Mucosa of stomach (tissue), 1 donor: ENCODE measurements around the gene TJP2.

ENCODE experiments used
- H3K27me3 ChIP-seq: one replicate; pipeline ENCODE4 v1.7.0; 2013; ENCODE audit warnings: mild to moderate bottlenecking, low read length; ENCODE audit not compliant: control insufficient read depth, insufficient read depth
- H3K36me3 ChIP-seq: one replicate; pipeline ENCODE4 v1.7.0; 2013; ENCODE audit warnings: low read length; ENCODE audit not compliant: control insufficient read depth, insufficient read depth
- H3K4me1 ChIP-seq: one replicate; pipeline ENCODE4 v1.7.0; 2013; ENCODE audit warnings: mild to moderate bottlenecking, low read length; ENCODE audit not compliant: control insufficient read depth, insufficient read depth
- H3K4me3 ChIP-seq: one replicate; pipeline ENCODE4 v1.7.0; 2013; ENCODE audit warnings: low read length
- H3K9ac ChIP-seq: one replicate; pipeline ENCODE4 v1.7.0; 2013; ENCODE audit warnings: mild to moderate bottlenecking, low read length, moderate library complexity
- H3K9me3 ChIP-seq: one replicate; pipeline ENCODE4 v1.7.0; 2013; ENCODE audit warnings: mild to moderate bottlenecking, low read length, moderate library complexity; ENCODE audit not compliant: control insufficient read depth
- donor health status: Pancreatic carcinoma.

Gene TJP2

DNA sequence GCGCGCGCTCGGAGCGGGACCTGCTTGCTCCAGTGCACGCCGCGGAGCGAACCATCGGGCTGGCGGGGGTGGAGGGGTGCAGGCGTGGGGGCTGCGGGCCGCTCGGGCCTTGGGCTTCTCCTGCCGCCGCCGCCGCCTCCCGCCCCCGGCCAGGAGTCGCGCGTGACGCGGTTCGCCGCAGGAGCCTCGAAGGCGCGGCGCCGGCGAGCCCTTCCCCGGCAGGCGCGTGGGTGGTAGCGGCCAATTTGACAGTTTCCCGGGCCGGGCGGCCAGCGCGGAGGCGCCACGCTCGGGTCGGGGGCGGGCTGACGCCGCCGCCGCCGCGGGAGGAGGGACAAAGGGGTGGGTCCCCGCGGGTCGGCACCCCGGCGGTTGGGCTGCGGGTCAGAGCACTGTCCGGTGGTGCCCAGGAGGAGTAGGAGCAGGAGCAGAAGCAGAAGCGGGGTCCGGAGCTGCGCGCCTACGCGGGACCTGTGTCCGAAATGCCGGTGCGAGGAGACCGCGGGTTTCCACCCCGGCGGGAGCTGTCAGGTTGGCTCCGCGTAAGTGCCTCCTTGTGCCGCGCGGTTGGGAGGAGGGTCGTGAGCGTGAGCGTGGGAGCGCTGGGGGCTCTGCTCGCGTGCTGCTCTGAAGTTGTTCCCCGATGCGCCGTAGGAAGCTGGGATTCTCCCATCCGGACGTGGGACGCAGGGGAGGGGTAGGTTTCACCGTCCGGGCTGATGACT, at the start of gene TJP2:
Gene TJP2 (plus strand): TSS at position 387 of the 725 bp plus-strand sequence. CDS start 96 bp downstream, at position 483.
- no peaks in the 10 kb centered on the region for H3K36me3 ChIP-seq
- H3K9ac ChIP-seq = no peak within 1 kb of the TSS
- H3K4me1 ChIP-seq = peaks cover 56% of the 10 kb centered on the region
- H3K27me3 ChIP-seq = no peaks in the 10 kb centered on the region
- no peak within 1 kb of the TSS for H3K4me3 ChIP-seq
- no peaks in the 10 kb centered on the region for H3K9me3 ChIP-seq

DNA sequence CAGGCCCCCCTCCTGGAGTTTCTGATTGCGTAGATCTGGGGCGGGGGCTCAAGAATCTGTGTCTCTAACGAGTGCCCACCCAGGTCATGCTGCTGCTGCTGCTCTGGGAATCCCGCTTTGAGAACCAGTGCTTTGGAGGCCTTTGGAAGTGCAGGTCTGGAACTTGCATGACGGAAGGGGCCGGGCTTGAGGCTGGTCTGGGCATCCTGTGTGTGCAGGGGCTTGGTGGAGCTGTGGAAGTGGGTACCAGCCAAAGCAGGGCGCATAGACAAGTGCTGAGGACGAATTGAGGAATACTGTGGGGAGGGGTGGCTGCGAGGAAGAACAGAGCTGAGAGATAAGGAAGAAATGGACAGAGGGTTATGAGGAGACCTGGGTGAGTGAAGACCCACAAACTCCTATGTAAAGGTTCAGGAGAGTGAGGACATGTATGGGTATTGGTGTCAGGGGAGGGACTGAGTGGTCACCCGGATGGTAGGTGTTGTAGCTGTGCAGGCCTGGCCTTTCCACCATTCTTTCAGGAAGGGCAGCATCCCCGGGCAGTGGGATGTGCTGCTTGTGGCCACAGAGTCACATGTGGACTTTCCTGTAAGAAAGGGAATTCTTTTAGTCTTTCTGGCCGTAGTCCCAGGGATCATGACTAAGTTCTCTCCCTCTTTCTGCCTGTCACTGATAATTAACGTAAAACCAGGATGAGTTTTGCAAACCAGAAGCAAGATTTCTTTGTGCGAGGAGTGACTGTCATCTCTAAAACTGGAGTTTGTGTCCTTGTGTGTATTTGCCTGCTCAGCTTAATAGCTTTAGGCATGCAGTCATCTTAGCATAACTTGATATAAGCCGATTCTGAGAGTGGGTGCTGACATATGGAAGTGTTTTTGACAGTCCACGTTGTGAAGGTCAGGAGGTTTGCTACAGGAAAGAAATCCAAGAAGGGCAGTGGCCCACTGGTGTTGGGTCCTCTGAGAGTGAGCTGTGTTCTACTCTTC, 43.3 kb upstream of the TJP2 start:
- H3K27me3 ChIP-seq = no peaks in the 10 kb centered on the region
- no peak overlapping the region for H3K9ac ChIP-seq
- H3K4me1 ChIP-seq = peaks cover 47% of the 10 kb centered on the region
- no peak overlapping the region for H3K4me3 ChIP-seq
- no peaks in the 10 kb centered on the region for H3K36me3 ChIP-seq
- H3K9me3 ChIP-seq = no peaks in the 10 kb centered on the region

DNA sequence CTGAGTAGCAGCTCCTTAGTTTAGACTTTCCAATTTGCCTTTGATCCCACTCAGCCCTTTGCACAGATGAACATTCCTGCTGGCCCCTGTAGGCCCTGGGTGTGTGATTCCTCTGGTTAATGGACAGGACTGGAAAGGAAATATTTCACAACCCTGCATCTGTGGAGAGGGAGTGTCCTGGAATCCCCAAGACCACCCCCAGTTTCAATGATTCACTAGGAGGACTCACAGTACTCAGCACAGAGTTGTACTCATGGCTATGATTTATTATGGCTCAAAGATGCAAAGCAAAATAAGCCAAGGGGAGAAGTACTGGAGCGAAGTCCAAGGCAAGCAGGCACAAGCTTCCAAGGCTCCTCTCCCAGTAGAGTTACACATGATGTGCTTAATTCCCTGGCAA, 42.4 kb upstream of the TJP2 start:
- Histone ChIP-seq H3K9me3 (no peaks in the 10 kb centered on the region), H3K36me3 (no peaks in the 10 kb centered on the region), H3K9ac (no peak overlapping the region), H3K4me1 (peaks cover 50% of the 10 kb centered on the region), H3K27me3 (no peaks in the 10 kb centered on the region), H3K4me3 (no peak overlapping the region)

DNA sequence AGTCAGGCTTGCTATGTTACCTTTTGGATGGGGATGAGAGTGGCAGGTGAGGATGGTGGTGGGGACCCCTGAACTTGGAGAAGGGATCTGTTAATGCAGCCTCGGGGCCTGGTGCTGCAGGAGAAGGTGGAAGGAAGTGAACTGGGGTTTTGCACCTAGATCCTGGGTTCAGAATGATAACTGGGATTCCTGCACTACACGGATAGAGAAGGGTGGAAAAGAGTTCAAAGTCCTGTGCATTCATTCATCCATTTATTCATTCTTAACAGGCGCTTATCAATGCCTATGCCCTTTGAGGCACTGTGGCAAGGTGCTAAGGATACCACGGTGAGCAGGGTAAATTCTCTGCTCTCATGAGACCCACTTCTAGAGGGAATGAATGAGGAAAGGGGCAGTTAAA, 41.7 kb upstream of the TJP2 start:
- H3K4me1 ChIP-seq = peaks cover 52% of the 10 kb centered on the region
- H3K9ac ChIP-seq = no peak overlapping the region
- H3K4me3 ChIP-seq = no peak overlapping the region
- H3K9me3 ChIP-seq = no peaks in the 10 kb centered on the region
- H3K36me3 ChIP-seq = no peaks in the 10 kb centered on the region
- no peaks in the 10 kb centered on the region for H3K27me3 ChIP-seq

DNA sequence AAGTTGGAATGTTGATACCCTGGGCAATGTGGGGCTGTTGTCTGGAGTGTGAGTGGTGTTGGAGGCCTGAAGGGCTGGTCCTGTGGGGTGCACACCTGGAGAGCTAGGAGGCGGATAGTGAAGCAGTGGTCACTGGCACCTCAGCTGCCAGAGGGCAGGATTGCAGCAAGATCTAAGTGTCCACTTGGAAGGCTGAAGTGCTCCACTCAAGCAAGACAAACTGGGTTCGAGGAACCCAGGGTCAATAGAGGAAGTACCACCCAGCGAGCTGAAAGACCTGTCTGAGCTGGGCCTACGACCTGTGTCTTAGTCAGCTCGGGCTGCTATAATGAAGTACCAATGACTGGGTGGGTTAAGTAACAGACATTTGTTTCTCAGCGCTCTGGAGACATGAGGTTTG, 39.7 kb upstream of the TJP2 start:
- Histone ChIP-seq H3K9me3 (no peaks in the 10 kb centered on the region), H3K9ac (no peak overlapping the region), H3K4me1 (peaks cover 53% of the 10 kb centered on the region), H3K36me3 (no peaks in the 10 kb centered on the region), H3K27me3 (no peaks in the 10 kb centered on the region), H3K4me3 (no peak overlapping the region)

DNA sequence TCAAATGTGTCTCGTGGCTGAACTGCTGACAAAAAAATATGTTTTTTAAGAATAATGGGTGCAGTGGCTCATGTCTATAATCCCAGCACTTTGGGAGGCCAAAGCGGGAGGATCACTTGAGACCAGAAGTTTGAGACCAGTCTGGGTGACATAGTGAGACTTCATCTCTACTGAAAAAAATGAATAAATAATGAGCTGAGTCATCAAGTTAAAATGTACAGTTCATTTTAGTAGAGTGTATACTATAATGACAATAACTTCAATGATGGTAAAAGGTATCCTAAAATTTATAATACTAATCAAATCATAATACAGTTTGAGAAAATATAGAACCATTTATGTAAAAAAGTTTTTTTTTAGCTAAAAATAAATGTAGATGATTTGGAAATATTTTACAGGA, 37.9 kb upstream of the TJP2 start:
- no peak overlapping the region for H3K4me3 ChIP-seq
- no peaks in the 10 kb centered on the region for H3K9me3 ChIP-seq
- no peaks in the 10 kb centered on the region for H3K27me3 ChIP-seq
- H3K36me3 ChIP-seq = no peaks in the 10 kb centered on the region
- no peak overlapping the region for H3K9ac ChIP-seq
- peaks cover 50% of the 10 kb centered on the region for H3K4me1 ChIP-seq

DNA sequence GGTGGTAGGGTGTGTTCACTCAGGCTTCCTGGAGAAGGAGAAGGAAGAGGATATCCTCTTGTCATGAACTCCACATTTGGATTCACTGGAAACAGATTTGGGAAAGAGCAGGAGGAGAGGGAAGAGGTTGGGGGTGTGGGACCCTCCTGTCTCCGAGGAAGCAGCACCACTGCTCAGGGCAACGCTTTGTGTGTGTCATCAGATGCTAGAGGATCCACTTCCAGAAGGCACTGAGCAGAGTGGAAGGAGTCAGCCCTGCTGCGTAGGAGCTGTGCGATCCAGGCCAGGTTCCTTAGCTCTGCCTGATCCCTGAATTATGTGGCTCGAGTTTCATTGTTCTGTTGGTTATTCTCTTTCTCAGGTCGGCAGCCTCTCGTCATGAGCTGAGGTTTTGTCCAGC, 37.3 kb upstream of the TJP2 start:
- H3K4me3 ChIP-seq = no peak overlapping the region
- H3K4me1 ChIP-seq = peaks cover 47% of the 10 kb centered on the region
- no peaks in the 10 kb centered on the region for H3K9me3 ChIP-seq
- H3K27me3 ChIP-seq = no peaks in the 10 kb centered on the region
- no peak overlapping the region for H3K9ac ChIP-seq
- H3K36me3 ChIP-seq = no peaks in the 10 kb centered on the region

DNA sequence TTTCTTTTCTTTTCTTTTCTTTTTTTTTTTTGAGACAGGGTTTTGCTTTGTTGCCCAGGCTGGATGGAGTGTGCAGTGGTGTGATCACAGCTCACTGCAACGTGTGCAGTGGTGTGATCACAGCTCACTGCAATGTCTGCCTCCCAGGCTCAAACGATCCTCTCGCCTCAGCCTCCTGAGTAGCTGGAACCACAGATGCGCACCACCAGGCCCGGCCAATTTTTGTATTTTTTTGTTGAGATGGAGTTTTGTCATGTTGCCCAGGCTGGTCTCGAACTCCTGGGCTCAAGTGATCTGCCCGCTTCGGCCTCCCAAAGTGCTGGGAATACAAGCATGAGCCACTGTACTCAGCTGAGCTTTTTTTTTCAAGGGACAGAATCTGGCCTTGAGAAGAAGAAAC, 36.8 kb upstream of the TJP2 start:
- Histone ChIP-seq H3K4me1 (peaks cover 47% of the 10 kb centered on the region), H3K27me3 (no peaks in the 10 kb centered on the region)

DNA sequence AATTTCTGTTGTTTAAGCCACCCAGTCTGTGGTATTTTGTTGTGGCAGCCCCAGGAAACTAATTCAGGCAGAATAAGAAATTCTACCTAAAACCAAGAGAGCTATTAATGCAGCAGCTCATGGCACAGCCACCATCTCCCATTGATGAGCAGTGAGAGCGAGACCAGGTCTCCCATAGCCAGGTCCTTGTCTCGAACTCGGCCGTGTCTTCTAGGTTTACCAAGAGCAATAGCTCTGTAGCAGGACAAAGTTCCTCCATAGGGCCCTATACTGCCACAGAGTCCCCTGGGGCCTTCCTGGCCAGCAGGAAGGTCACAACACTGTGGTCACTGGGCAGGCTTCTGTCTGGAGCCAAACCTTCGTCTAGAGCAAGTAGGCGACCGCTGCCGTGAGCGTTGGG, 34.5 kb upstream of the TJP2 start:
- no peak overlapping the region for H3K4me3 ChIP-seq
- no peak overlapping the region for H3K9ac ChIP-seq
- no peaks in the 10 kb centered on the region for H3K36me3 ChIP-seq
- no peaks in the 10 kb centered on the region for H3K27me3 ChIP-seq
- H3K9me3 ChIP-seq = no peaks in the 10 kb centered on the region
- peaks cover 34% of the 10 kb centered on the region for H3K4me1 ChIP-seq

More for the DNA sequence above, 36.8 kb upstream of the TJP2 start:
- no peak overlapping the region for H3K9ac ChIP-seq
- H3K4me3 ChIP-seq = no peak overlapping the region
- H3K36me3 ChIP-seq = no peaks in the 10 kb centered on the region
- H3K9me3 ChIP-seq = no peaks in the 10 kb centered on the region

DNA sequence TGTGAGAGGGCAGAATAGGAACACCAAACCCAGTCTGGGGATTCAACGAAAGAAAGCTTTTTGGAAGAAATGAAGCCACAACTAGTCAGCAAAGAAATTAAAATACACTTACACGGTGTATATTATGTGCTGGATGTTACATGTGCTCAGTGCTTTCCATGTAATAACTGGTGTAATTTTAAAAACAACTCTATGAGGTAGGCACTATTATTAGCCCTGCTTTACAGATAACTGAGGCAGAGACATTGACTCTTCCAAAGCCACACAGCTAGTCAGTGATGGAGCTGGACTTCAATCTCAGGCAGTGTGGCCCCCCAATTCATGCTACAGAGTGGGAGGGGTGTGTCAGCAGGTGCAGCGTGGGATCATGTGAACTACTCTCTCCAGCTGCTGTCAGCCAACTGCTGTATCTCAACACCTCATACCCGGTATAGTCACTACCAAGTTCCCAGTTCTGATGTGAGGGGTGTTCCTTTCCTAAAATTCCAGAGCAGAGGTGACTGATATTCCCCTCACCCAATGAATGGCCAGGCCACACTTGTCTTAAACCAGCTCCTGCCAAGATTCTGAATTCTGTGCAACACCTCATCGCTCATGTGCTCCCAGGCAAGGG, 33.8 kb upstream of the TJP2 start:
- H3K27me3 ChIP-seq = no peaks in the 10 kb centered on the region
- no peaks in the 10 kb centered on the region for H3K9me3 ChIP-seq
- H3K36me3 ChIP-seq = no peaks in the 10 kb centered on the region
- no peak overlapping the region for H3K9ac ChIP-seq
- peaks cover 28% of the 10 kb centered on the region for H3K4me1 ChIP-seq
- H3K4me3 ChIP-seq = no peak overlapping the region

DNA sequence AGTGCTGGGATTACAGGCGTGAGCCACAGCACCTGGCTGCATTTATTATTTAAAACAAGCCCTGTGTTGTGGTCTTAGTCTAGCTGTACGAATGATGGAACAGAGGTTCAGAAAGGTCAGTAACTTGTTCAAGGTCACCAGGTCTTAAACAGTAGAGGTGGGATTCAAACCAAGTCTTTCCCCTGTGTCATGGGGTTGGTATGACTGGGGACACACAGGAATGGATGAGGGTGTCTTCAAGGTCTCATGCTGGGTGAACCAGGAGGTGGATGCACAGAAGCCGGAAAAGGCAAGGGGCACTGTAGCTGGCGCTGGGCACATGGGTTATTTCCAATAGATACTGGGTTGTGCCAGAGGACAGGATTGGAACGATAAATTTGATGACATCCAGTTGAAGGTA, 32.2 kb upstream of the TJP2 start:
- H3K9ac ChIP-seq = no peak overlapping the region
- H3K9me3 ChIP-seq = no peaks in the 10 kb centered on the region
- H3K36me3 ChIP-seq = no peaks in the 10 kb centered on the region
- H3K27me3 ChIP-seq = no peaks in the 10 kb centered on the region
- peaks cover 23% of the 10 kb centered on the region for H3K4me1 ChIP-seq
- no peak overlapping the region for H3K4me3 ChIP-seq

DNA sequence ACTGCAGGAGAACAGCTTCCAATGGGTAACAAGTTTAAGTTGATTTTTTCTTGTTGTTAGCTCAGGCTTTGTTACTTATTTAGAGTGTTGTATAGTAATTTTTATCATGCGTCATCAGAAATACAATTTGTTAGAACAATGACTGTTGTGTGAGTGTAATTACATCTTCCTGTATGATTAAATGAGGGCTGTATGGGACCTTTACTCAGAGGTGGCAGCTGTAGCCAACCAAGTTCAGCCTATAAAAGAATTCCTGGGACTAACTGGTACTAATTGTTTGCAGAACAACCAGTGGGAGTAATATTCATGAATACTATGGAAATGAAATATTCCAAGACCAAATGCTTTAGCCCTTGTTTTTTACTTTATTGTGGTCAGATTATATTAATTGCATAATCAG, 30.8 kb upstream of the TJP2 start:
- Histone ChIP-seq H3K4me1 (peaks cover 18% of the 10 kb centered on the region), H3K4me3 (no peak overlapping the region), H3K9me3 (no peaks in the 10 kb centered on the region), H3K27me3 (no peaks in the 10 kb centered on the region), H3K9ac (no peak overlapping the region), H3K36me3 (no peaks in the 10 kb centered on the region)
